ENCODE measurements around the gene PRKG1.
"Not testable (repeated sequence)": the region's sequence is repeated elsewhere in the genome, so short reads cannot be mapped to it uniquely, and the experiment has no call there.

Gene PRKG1

DNA sequence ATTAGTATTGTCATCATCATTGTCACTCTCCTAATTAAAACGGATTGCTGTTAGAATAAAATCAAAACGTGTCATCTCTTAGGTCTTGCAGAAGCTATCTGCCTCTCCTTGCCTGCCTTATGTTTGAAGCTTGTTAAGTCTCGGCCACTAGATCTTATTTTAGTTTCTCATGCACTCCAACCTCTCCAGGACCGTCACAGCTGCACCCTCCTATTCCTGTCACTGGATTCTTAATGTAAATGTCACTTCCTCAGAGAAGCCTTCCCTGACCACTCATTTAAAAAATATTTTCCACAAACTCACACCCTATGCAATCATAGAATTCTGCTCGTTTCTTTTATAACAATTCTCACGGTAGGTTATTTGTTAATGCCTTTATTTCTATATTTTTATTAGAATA, 1135.9 kb downstream of the PRKG1 start:
- DNase-seq = no peak

DNA sequence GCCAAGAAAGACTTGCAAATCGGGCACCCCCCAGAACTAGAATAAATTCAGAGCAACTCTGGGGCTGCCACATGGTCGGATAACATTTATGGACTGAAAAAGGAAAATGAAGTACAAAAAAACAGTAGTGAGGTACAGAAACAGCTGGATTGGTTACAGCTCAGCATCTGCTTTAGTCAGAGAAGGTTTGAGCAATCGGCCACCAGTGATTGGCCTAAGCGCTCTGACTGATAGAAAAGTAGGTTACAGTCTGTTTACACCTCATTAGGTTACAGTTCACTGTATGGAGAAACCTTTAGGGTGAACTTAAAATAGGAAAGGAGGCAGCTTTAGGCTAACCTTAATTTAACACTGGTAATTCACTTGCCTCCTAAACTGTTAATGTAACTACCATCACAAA, 1137.8 kb downstream of the PRKG1 start:
- no peak for DNase-seq

DNA sequence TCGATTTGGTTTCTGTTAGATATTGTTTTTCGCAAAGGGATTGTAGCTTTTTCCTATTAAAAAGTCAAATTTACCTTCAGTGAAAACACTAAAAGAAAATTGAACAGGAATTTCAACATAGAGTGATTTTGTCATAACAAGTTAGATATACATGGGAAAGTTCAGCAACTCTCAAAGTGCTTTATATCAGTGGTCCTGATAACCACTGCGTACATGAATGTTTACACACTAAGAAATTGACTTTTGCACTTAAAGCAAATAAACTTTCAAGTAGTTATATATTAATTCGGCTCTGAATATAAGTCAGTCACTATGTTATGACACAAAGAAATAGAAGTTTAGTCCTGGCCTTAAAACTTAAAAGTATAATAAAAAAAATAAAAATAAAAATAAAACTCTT, 1138.5 kb downstream of the PRKG1 start:
- no peak for DNase-seq

DNA sequence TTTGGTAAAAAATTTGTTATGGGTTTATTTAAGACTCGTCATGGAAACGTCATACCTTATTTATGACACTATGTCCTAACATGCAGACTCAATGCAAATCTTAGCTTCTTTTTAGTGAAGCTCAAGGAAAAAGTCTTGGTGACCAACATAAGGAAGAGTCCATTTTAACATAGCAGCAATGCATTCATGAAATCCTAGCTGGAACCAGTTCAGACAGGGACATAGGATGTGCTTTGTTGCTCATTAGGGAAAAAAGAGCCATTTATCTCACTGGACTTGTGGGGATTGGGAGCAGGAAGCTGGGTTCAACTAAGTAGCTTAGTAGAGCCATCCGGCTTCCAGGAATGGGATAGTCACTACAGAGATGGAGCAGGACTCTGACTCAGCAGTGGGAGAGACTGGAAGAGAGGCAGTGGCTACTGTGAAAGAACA, 1139.0 kb downstream of the PRKG1 start:
- no peak for DNase-seq

DNA sequence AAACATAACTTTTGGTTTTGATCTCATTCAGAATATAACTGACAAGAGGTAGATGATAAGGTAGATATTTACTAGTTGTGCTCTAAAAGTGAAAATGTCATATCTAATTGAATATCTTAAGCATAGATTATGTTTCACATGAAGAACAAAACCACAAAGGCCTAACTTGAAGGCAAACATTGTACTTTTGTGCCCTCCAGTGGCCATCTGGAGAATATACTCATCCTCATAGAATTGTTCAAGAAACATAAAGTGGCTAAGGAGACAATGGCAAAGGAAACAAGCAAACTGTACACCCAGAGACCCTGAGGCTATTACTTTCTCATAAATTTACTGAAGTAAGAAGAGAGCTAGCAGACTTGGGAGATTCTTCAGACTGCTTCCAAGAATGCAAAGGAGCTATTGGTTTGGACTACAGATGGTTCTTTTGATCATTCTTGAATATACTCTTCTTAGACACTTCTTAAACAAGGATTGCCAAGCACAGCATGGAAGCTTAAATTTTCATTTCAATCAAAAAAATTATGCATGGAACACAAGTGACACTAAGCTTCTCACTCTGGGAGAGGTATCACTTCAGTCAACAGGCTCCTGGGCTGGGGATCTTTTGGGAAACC, 1141.6 kb downstream of the PRKG1 start:
- DNase-seq = no peak

DNA sequence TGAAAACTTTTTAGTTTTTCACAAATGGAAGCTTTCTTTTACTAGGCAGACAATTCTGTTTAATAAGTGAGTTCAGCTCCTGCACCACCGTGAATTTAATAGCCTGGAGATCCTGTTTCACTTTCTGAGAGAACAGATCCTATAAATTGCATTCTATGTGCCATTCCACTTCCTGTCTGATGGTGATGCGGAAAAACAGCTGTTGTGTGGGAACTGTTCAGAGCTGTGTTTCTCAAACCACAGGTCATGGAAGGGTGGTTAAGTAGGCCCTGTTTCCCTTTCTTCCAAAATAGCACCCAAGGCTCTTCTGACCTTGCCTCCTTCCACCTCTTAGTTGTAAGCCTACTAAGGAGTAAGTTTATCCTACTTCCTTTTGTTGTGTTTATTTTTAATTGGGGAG, 1142.6 kb downstream of the PRKG1 start:
- DNase-seq = no peak

DNA sequence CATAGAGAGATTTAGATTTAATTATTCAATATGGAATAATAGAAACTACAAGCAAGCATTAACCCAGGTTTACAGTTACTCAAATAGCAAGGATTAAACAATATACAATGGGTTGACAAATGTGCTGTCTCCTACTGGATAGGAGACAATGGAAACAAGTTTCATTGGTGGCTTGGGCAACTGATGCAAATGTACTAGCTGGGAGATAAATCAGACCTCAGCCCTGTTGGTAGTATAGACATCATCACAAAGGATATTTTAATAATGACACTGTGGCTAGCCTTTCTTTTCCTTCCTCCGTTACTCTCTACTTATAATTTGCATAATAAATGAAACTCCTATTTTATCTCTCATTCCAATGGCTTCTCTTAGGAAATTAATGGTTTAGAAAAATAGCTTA, 1143.2 kb downstream of the PRKG1 start:
- DNase-seq = no peak

DNA sequence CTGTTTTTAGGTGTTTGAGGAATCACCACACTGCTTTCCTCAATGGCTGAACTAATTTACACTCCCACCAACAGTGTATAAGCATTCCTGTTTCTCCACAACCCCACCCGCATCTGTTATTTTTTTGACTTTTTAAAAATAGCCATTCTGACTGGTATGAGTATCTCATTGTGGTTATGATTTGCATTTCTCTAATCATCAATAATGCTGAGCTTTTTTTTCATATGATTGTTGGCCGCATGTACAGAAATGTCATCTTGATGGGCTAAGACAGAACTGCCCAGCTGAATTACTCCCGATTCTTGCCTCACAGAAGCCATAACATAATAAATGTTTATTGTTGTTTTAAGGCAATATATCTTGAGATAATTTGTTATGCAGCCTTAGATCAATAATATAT, 1146.7 kb downstream of the PRKG1 start:
- DNase-seq = no peak

DNA sequence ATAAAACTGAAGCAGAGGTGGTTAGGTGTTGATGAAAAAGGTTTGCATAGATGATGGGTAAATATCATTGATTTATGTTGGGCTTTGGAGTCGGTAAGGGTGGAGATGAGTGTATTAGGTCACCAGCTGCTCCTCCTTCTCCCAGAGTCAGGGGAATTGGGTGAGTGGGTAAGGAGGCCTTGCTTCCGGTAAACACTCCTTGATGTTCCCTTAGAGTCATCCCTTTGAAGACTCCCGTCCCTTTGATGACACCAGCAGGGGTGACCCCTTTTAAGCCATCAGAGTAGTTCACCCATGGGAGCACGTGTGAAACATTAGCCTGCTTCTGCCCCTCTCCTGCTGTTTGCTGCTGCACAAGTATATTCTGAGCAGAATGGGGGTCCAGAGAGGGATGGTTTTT, 1147.6 kb downstream of the PRKG1 start:
- no peak for DNase-seq

DNA sequence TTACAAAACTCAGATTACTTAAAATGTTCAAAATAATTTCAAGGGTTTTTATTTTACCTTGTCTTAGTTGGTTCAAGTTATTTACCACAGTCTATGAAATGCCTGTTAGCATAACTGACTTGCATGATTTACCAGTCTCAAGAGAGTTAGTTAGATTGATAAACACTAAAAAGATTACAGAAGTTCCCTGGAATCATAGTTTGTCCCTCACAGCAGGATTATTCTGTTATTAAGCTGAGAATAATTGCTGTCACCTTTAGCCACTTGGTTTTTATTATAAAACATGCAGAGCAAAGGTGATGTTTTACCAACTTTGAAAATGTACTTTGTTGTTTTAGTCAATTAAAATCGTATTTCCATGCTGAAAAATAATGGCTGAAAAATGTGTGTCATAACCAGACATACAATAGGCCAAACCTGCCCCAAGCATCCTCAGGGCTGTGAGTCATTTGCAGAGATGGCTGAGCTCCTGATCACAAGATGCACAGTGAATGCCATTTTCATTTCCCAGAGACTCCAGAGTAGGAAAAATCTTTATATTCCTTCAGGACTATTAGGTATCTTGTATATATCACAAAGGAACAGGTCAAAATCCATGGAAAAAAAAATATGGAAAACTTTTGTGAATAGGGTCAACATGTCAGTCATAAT, 1152.0 kb downstream of the PRKG1 start:
- no peak for DNase-seq

DNA sequence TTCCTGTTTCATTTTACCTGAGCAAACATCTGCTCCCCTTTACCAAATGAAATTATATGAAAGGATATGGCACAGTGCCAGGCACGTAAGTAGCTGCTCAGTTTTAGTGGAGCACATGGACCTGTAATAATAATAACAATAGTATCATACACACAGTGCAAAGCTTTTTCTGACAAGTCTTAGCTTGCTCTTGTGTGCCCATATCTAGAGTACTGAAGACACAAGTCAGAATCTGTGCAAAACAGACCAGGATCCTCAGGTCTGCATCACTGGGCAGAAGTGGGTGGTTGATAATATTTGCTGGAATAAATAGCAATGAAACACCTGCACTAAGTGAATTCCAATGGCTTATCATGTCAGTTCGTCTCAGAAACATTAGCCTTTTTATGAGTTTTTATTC, 1154.3 kb downstream of the PRKG1 start:
- no peak for DNase-seq

DNA sequence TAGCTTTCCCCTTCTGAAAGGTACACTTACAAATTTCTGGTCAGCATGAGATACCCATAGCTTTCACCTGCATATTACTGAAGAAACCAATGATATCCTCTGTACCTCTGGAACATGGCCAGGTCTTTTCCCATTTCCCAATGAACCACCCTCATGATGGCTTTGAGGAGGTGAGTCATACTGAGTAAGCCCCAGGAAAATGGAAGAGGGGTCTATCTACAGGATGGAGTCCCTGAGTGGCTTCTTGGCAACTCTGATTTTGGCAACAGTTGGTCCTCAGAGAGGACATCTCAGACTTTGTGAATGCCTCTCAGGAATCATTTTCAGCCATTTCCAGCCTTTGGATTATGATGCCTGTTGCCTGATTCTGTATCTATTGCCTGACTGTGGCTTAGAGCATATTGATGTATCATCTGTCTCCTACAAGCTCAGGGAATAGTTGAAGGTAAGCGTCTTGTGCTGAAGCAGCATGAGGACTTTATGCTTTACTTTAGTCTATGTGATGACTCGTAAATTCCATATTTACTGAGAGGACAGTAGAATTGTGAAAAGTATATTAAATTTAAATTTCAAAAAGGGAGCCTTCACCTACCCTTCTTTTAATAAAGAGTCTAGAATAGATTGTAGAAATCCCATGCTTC, 1155.1 kb downstream of the PRKG1 start:
- no peak for DNase-seq

DNA sequence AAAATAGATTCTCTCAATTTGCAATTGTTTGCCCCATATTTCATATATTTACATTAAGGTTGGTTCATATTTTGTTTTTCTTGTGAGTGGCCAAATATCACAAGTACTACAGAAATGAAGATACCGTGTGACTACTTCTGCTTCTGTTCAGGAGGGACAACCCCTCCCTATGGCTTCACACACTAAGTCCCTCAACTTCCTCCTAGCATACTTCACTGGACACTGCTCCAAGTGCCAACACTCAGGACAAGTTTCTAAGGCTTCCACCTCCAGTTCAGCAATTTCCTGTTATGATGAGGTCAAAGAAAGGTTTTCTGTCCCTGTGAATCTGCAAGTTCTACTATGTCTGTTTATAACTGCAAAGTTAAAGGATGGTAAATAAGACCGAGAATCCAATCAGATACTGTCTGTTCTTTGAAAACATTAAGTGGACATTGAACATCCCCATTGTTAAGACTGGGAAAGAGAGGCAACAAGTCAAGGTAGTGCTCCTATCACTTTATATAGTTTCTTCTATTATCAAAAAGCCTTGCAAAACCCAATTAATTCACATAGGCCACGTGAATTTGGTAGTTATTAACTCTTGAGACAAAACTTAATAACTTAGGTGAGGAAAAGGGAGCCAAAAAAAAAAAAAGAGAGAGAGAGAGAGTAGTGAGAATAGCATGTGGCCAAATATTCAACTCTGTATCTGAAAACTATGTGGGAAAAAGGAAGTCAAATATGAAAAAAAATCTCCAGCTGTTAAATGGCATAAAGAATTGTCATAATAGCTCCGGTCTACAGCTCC, 1158.5 kb downstream of the PRKG1 start:
- DNase-seq = no peak

DNA sequence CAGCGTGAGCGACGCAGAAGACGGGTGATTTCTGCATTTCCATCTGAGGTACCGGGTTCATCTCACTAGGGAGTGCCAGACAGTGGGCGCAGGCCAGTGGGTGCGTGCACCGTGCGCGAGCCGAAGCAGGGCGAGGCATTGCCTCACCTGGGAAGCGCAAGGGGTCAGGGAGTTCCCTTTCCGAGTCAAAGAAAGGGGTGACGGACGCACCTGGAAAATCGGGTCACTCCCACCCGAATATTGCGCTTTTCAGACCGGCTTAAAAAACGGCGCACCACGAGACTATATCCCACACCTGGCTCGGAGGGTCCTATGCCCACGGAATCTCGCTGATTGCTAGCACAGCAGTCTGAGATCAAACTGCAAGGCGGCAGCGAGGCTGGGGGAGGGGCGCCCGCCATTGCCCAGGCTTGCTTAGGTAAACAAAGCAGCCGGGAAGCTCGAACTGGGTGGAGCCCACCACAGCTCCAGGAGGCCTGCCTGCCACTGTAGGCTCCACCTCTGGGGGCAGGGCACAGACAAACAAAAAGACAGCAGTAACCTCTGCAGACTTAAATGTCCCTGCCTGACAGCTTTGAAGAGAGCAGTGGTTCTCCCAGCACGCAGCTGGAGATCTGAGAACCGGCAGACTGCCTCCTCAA, 1159.2 kb downstream of the PRKG1 start:
- not testable (repeated sequence) for DNase-seq

DNA sequence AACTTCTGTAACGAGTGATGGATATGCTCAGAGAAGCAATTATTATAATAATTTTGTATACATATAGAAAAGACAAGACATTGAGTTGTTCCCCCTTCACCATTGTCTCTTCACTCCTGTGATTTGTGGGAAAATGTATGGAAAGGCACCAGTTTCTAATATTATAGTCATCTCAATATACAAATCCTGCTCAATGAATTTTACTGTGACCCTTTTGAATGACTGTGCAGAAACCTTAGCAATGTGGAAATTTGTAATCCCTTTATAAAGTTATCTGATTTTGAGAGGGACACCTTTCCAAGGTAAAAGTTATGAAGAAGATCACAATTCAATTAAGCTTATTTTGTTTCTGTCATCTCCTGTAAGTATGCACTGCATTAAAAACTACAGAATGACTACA, 1165.5 kb downstream of the PRKG1 start:
- DNase-seq = no peak

DNA sequence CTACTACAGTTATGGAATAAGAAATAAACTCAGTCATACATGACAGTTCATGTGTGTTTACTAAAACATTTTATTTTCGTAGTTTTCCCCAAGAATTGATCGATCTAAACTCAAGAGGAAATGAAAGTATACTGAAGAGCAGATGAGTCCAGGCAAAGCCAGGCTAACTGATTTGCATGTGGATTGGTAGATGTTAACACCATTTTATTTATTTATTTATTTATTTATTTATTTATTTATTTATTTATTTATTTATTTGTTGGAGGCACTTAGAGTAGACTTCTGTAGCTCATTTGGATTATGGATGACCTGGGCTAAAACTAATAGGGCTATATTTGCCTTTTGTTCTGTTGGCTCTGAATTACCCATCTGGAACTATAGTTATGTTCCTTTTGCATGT, 1171.3 kb downstream of the PRKG1 start:
- DNase-seq = no peak

DNA sequence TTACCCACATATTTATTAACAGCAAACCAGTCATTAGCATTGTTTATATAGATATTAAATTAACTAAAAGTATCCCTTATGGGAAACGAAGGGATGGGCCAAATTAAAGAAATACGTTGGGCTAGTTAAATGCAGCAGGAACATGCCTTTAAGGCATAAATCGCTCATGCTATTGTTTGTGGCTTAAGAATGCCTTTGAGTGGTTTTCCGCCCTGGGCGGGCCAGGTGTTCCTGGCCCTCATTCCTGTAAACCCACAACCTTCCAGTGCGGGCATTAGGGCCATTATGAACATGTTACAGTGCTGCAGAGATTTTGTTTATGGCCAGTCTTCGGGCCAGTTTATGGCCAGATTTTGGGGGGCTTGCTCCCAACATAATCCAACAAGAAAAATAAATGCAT, 1173.6 kb downstream of the PRKG1 start:
- DNase-seq = not testable (repeated sequence)

DNA sequence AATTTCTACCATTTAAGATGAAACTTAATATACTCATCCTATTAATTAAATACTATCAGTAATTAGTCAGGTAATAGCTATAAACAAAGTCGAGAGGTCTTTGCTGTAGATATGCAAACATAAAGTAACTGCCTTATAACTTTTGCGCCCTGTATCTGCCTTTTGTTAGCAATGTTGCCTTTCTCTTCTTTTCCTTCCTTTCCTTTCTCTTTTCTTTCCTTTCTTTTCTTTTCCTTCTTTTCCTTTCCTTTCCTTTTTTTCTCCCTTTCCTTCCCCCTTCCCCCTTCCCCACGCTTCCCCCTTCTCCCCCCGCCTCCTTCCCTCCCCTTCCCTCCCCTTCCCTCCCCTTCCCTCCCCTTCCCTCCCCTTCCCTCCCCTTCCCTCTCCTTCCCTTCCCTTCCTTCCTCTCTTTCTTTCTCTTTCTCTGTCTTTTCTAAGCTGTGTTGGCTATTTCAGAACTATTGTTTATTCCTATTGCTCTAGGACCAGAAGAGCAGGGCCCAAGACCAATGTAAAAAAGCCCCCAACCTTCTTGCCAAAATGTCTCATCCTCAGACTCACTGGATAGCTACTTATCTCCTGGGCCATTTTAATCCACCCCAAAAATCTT, 1174.5 kb downstream of the PRKG1 start:
- no peak for DNase-seq

DNA sequence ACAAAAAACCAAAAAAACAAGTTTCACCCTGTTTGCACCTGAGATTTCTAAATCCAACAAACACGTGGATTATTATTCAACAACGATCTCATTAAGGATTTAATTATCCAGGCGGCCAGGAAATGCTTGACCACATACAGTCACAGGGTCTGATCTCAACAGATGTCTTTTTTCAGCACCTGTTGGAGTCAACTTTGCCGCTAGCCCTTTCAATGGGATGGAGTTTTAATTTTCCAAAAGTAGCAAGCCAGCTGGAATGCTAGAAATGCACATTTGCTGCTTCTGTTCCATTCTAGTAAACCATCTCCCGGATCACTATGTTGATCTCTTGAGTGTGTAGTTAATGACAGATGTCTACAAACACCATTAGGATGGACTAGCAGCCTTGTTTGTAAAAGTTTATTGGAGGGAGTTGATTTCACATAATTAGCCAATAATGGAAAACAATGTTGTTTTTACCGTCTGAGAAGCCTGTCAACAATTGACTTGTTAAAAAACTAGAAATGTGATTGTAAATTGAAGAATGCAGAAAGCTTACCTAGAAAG, 1175.6 kb downstream of the PRKG1 start:
- DNase-seq = no peak

DNA sequence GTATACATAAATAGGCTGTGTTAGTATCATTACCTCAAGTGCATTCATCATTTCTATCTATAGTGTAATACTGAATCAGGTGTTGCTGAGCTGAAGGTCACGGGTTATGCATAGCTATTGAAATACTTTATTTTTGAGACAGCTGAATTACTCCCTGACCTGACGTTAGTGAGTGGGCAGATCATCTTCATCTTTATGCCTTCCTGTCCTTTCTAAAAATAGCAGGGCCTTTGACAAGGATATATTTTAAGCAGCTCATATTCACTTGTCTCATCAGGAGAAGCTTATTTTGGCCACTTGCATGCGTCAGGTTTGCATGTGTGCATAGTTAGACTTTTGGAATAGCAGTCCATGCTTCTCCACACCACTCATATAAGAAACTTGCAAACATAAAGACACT, 1176.2 kb downstream of the PRKG1 start:
- DNase-seq = no peak

DNA sequence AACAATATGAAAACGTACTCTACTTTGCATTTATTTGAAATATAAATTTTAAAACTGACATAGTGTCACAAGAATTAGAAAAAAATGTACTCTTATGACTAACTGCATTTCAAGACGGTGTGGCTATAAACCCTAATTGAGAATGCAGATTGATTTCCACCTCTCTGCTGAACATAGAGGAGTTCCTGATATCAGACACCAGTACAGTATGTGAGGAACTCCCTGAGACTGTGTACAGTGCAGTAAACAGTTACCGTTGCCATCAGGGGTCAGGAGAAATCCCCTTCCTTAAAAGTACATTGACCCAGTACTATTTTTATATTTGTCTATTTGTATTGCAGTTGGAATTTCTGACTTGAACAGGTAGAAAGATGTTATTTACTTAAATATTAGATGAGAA, 1178.0 kb downstream of the PRKG1 start:
- DNase-seq = no peak

All from activated CD4-positive, alpha-beta T cell treated with anti-CD3 and anti-CD28 coated beads for 1 hour (primary cell).